22Rv1 (cell line): ENCODE data around the gene GPR176.

Experiments
- ZFX ChIP-seq: fragments of 450-650 bp; IDR thresholded peaks from 2 replicates; pipeline ENCODE4 v1.6.1; 2017; ENCODE audit warnings: antibody characterized with exemption, borderline replicate concordance
- TF ChIP-seq, protein P1 (sequence below): fragments of 450-650 bp; IDR thresholded peaks from 2 replicates; pipeline ENCODE4 v1.5.1; 2017; ENCODE audit warnings: mild to moderate bottlenecking

DNA sequence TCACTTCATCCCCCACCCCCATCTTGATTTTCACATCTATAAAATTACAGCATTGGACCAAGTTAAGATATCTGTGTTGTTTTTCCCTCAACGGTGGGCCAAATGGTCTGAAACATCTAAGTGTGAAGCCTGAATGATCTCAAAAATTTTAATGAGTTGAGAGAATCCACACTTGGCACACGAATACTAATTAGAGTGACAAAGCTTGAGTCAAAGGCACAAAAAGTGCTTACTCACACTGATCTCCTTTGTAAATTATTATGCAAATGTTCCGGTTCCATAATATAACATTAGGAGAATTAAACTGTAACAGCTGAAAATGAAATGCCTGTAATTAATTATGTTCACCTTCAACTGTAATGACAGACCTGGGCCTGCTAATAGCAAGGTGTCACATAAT, 33.6 kb downstream of the GPR176 start:
- TF ChIP-seq, protein P1, sequence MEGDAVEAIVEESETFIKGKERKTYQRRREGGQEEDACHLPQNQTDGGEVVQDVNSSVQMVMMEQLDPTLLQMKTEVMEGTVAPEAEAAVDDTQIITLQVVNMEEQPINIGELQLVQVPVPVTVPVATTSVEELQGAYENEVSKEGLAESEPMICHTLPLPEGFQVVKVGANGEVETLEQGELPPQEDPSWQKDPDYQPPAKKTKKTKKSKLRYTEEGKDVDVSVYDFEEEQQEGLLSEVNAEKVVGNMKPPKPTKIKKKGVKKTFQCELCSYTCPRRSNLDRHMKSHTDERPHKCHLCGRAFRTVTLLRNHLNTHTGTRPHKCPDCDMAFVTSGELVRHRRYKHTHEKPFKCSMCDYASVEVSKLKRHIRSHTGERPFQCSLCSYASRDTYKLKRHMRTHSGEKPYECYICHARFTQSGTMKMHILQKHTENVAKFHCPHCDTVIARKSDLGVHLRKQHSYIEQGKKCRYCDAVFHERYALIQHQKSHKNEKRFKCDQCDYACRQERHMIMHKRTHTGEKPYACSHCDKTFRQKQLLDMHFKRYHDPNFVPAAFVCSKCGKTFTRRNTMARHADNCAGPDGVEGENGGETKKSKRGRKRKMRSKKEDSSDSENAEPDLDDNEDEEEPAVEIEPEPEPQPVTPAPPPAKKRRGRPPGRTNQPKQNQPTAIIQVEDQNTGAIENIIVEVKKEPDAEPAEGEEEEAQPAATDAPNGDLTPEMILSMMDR = no peak
- TF ChIP-seq ZFX = no peak
